Measurements from ENCODE around the gene WDR48.
A peak's percentile ranks its signal among the peaks of the same experiment; 100 is the strongest.

Gene WDR48

DNA sequence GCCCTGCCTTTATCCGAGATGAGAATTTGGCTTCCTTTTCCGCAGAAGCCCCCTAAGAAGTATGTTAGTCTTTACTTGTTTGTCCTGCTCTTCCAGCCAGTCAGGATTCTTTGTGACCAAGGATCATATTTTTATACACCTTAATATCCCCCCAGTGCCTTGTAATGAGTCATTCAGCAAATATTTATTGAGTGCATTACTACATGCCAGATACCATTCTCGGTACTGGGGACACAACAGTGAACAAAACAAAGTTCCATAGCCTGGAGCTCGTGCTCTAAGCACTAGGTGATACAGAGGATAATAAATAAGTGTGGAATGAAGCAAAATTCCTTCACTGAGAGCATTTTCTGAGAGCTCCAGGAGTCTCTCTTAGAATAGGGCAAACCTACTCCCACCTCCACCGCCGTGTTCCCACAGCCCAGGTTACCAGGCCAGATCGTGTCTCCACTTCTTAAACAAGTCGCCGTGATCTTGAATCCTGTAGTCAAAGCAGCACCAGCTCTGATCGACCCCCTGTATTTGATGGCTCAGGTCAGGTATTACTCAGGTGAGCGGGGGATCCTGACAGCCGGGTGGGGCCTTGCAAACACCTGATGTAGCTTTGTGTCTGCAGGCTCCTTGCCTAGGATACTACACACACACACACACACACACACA is 74.2 kb downstream of the WDR48 start:
- no peak for DNase-seq

DNA sequence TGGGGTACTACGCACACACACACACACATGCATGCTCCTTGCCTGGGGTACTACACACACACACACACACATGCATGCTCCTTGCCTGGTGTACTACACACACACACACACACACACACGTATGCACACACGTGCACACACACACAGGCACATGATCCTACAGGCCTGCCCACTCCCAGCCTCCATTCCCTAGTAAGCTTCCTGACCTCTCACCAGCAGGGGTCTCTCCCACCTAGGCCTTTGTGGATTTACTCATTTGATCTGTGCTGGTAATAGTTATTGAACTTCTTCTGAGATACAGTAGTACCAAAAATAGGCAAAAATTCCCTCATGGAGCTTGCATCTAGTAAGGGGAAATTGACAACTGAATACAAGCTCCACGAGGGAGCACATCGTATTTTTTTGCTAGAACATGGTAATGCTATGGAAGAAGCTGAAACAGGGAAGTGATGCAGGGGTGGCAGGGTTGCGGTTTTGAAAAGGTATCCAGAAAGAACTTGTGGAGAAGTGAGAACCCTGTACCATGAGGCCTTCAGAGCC is 74.8 kb downstream of the WDR48 start:
- DNase-seq = peak; percentile 48

- DNase-seq = no peak
Measured at GRCh38 chr3:39127269-39127907, 75.6 kb downstream of the WDR48 start.

- DNase-seq = no peak
Measured at GRCh38 chr3:39127908-39128304, 76.1 kb downstream of the WDR48 start.

DNA sequence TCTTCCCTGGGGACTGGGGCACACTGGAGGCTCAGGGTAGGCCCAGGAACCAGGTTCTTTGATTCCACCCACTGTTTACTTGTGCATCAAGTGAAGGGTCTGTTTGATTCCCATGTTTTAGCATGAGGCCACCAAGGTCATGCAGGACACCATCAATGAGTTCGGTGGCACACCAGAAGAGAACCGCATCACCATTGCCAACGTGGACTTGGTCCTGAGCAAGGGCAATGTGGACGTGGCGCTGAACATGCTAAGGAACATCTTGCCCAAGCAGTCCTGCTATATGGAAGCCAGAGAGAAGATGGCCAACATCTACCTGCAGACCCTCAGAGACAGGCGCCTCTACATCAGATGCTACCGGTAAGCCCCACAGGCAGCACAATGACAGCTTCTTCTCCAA is 77.1 kb downstream of the WDR48 start:
- DNase-seq = no peak

DNA sequence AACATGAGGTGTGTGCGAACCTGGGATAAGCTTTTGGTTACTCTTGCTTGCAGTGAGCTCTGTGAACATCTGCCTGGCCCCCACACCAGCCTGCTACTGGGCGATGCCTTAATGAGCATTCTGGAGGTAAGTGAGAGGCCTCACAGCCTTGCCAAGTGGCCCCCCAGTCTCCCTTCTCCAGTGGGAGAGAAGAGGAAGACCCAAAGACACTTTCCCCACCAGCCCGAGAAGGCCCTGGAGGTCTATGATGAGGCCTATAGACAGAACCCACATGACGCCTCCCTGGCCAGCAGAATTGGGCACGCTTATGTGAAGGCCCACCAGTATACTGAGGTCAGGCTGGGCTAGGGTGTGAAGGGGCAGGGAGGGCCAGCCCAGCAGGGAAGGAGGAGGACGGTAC is 78.2 kb downstream of the WDR48 start:
- no peak for DNase-seq

DNA sequence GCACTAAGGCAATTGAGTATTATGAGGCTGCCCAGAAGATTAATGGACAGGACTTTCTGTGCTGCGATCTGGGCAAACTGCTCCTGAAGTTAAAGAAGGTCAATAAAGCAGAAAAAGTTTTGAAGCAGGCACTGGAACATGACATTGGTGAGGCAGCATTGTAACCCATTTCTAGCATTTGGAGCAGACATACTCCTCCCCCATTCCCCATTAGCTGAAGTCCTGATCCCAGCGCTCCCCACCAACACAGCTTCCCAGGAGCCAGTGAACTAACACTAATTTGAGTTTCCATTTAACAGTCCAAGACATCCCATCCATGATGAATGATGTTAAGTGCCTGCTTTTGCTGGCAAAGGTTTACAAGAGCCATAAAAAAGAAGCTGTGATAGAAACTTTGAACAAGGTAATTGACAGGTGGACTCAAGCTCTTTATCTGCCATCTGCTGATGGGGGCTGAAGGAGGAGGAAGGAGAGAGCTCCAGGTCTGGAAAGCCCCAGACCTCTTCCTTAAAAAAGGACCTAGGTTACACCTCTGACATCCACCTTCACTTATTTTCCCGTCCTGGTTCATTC is 79.0 kb downstream of the WDR48 start:
- DNase-seq = no peak

- no peak for DNase-seq
Measured at GRCh38 chr3:39132096-39133092, 80.6 kb downstream of the WDR48 start.

DNA sequence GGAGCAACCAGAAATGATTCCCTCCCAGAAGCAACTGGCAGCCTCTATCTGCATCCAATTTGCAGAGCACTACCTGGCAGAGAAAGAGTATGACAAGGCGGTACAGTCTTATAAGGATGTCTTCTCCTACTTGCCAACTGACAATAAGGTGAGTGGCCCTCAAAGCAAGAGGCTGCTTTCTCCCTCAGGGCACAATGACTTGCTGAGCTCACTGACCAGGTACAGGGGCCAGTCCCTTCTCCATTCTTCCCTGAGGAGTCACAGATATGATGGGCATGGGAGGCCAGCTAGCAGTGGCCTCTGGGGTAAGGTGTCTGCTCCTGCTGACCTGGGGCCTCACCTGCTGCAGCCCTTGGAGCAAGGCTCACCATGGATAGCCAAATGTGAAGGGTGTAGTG is 81.3 kb downstream of the WDR48 start:
- DNase-seq = no peak

- no peak for DNase-seq
Measured at GRCh38 chr3:39133822-39134221, 82.0 kb downstream of the WDR48 start.

DNA sequence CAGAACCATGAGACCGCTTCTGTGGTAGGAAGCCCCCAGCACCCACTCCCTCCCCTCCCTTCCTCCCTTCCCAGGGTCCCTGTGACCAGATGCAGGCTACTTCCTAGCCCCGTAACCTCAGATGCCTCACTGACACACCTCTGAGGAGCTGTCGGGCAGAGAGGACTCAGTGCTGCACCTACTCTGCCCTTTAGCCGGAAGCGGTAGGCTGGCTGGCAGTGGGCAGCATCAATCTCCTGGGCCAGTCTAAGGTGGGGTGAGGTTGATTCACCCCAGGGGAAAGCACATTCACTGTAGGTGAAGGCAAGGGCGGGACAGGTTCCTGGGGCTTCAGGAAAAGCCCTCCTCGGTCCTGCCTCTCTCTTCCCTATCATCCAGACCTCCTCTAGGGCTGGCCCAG is 82.5 kb downstream of the WDR48 start:
- no peak for DNase-seq

GRCh38 chr3:39135170-39135805 is 83.5 kb downstream of the WDR48 start:
- DNase-seq = no peak

DNA sequence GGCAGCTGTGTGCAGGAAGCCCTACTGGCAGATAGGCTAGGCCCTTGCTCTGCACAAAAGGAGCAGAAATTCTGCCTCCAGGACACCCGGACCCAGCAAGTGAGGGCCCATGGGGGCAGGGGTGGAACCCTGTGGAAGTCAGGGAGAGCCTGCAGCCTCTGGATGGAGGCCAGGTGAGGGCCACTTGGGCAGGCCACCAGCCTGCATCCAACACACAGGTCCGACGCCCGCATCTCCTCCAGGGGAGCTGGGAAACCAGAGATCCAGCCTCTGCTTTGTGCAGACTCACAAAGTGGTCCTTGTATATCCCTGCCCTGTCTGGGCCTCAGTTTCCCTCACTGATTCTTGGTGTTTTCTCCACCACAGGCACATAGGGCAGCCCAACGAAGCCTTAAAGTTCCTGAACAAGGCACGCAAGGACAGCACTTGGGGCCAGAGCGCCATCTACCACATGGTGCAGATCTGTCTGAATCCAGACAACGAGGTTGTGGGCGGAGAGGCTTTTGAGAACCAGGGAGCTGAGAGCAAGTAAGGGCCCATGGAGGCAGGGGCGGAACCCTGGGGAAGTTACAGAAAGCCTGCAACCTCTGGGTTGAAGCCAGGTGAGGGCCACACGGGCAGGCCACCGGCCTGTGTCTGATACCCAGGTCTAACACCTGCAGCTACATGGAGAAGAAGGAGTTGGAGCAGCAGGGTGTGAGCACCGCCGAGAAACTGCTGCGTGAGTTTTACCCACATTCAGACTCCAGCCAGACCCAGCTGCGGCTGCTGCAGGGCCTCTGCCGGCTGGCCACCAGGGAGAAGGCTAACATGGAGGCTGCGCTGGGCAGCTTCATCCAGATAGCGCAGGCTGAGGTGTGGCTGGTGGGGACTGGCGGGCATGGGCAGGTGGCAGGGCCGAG is 85.0 kb downstream of the WDR48 start:
- no peak for DNase-seq

DNA sequence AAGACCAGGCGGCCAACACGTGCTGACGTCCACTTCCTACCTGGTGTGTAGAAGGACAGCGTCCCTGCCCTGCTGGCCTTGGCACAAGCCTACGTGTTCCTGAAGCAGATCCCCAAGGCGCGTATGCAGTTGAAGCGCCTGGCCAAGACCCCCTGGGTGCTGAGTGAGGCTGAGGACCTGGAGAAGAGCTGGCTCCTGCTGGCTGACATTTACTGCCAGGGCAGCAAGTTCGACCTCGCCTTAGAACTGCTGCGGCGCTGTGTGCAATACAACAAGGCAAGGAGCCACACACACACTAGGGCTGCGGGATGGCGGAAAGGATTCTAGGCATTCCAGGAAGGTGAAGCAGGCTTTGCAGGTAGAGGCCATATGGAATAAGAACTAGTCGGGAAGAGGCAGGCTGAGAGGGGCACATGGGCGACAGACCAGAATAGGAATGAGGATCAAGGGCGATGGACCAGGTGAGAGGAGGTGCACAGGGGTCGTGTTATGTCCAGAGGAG is 85.7 kb downstream of the WDR48 start:
- no peak for DNase-seq

GRCh38 chr3:39137991-39138803 is 86.4 kb downstream of the WDR48 start:
- no peak for DNase-seq

GRCh38 chr3:39138804-39139415 is 87.1 kb downstream of the WDR48 start:
- peak; percentile 71 for DNase-seq

DNA sequence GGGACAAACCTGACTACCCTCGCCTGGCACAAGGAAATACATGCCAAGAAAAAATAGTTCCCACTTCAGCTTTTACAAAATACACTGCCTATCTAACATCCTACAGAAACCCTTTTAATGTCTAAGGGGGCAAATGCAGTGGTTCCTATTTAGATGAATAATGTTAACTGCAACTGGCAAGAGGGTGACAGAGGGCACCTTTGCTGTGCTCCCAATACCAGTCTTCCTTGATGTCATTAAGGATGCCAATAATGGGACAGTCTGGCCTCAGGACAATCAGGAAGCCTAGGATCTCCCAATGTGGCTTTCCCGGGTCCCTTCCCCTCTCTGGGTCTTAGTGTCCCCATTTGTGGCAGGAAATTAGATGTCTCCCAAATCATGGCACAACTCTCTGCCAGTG is 87.6 kb downstream of the WDR48 start:
- DNase-seq = no peak

GRCh38 chr3:39140341-39140971 is 88.6 kb downstream of the WDR48 start:
- DNase-seq = no peak
